ENCODE data around the gene MOB3B. TPM values are rescaled to one million over a fixed set of nuclear protein-coding genes. Genes with fewer than 3 reads are reported as not detected.

The MOB3B gene
- total RNA-seq, 1 experiment from 2014 or later, result 0.19 TPM

DNA sequence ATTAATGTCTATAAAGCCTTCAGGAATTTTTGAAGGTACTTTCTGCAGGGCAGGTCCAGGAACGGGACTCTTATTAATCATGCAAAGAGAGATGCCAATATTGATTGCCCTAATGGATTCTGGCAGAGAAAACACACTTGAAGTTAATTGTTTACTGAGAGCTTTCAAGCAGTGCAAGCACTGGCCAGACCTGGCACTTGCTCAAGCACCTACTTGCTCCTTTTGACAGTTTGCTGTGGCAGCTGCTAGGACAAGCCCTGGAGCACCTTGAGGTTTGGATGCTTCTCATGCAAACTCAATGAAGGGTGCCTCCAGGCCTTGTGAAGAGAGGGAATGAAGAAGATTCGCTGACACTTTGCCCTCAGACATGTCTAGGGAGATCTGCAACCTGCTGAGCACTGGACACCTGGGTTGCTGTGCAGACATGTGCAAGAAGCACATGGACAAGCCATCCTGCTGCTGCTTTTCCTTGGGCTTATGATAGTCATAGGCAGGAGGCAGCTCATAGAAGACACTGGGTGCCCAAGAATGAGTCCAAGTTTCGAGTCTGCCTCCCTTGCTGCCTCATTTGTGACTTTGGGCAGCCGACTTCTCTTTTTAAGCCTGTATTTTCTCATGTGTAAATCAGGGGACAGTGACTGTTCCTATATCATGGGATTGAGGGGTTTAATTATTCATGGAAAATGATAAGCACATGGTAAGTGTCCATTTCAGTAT is 143.8 kb downstream of the MOB3B start:
- TF ChIP-seq EZH2 (IDR thresholded peaks at IDR 0.05; ENCODE audit: borderline replicate concordance, low read depth, low read length, poor library complexity, severe bottlenecking), result no peak
- no peak for TF ChIP-seq CTCF (conservative IDR thresholded peaks at IDR 0.05; ENCODE audit: low read depth, low read length)
- no peak overlapping the region for H3K4me3 ChIP-seq (ENCODE audit: low read depth, low read length, poor library complexity, severe bottlenecking)
- no peaks in the 10 kb centered on the region for H3K27me3 ChIP-seq (replicated peaks; ENCODE audit: insufficient read depth, low read depth, low read length, poor library complexity)
- BruUV-seq (replicated peaks), result no TSS peak
- no peaks in the 10 kb centered on the region for H3K4me1 ChIP-seq (ENCODE audit: insufficient read depth, low read length, poor library complexity, severe bottlenecking)
- POLR2A ChIA-PET (ENCODE audit: low non-redundant PET), result no interaction called here
- H3K36me3 ChIP-seq (ENCODE audit: insufficient read depth, low read length, poor library complexity, severe bottlenecking), result no peaks in the 10 kb centered on the region
- no peaks in the 10 kb centered on the region for H3K9me3 ChIP-seq (ENCODE audit: low read depth, low read length, poor library complexity, severe bottlenecking)
- DNase-seq (ENCODE audit: low spot score), result no peak
- CTCF ChIA-PET, result no interaction called here
- intact Hi-C loops (cut with micrococcal nuclease; ENCODE audit: unreplicated experiment), result no loop called here
- H3K27ac ChIP-seq (ENCODE audit: low read depth, low read length, poor library complexity, severe bottlenecking), result no peak overlapping the region

GRCh38 chr9:27384262-27385014 is 145.2 kb downstream of the MOB3B start:
- H3K27ac ChIP-seq (ENCODE audit: low read depth, low read length, poor library complexity, severe bottlenecking), result no peak overlapping the region
- BruUV-seq (replicated peaks), result no TSS peak
- ChIA-PET POLR2A (ENCODE audit: low non-redundant PET) (no interaction called here), CTCF (no interaction called here)
- H3K36me3 ChIP-seq (ENCODE audit: insufficient read depth, low read length, poor library complexity, severe bottlenecking), result no peaks in the 10 kb centered on the region
- no peaks in the 10 kb centered on the region for H3K4me1 ChIP-seq (ENCODE audit: insufficient read depth, low read length, poor library complexity, severe bottlenecking)
- TF ChIP-seq EZH2 (IDR thresholded peaks at IDR 0.05; ENCODE audit: borderline replicate concordance, low read depth, low read length, poor library complexity, severe bottlenecking), result no peak
- TF ChIP-seq CTCF (conservative IDR thresholded peaks at IDR 0.05; ENCODE audit: low read depth, low read length), result no peak
- intact Hi-C loops (cut with micrococcal nuclease; ENCODE audit: unreplicated experiment), result no loop called here
- DNase-seq (ENCODE audit: low spot score), result no peak
- no peaks in the 10 kb centered on the region for H3K9me3 ChIP-seq (ENCODE audit: low read depth, low read length, poor library complexity, severe bottlenecking)
- no peak overlapping the region for H3K4me3 ChIP-seq (ENCODE audit: low read depth, low read length, poor library complexity, severe bottlenecking)
- no peaks in the 10 kb centered on the region for H3K27me3 ChIP-seq (replicated peaks; ENCODE audit: insufficient read depth, low read depth, low read length, poor library complexity)

- no peaks in the 10 kb centered on the region for H3K36me3 ChIP-seq (ENCODE audit: insufficient read depth, low read length, poor library complexity, severe bottlenecking)
- H3K27me3 ChIP-seq (replicated peaks; ENCODE audit: insufficient read depth, low read depth, low read length, poor library complexity), result no peaks in the 10 kb centered on the region
- intact Hi-C loops (cut with micrococcal nuclease; ENCODE audit: unreplicated experiment), result no loop called here
- H3K4me3 ChIP-seq (ENCODE audit: low read depth, low read length, poor library complexity, severe bottlenecking), result no peak overlapping the region
- BruUV-seq (replicated peaks), result no TSS peak
- H3K4me1 ChIP-seq (ENCODE audit: insufficient read depth, low read length, poor library complexity, severe bottlenecking), result no peaks in the 10 kb centered on the region
- TF ChIP-seq CTCF (conservative IDR thresholded peaks at IDR 0.05; ENCODE audit: low read depth, low read length) (no peak), EZH2 (IDR thresholded peaks at IDR 0.05; ENCODE audit: borderline replicate concordance, low read depth, low read length, poor library complexity, severe bottlenecking) (no peak)
- H3K9me3 ChIP-seq (ENCODE audit: low read depth, low read length, poor library complexity, severe bottlenecking), result no peaks in the 10 kb centered on the region
- CTCF ChIA-PET, result no interaction called here
- no peak overlapping the region for H3K27ac ChIP-seq (ENCODE audit: low read depth, low read length, poor library complexity, severe bottlenecking)
- no peak for DNase-seq (ENCODE audit: low spot score)
- POLR2A ChIA-PET (ENCODE audit: low non-redundant PET), result no interaction called here
These were observed 146.1 kb downstream of the MOB3B start for GRCh38 chr9:27383524-27383923.
